ENCODE measurements around the gene CDK9.

Gene CDK9

DNA sequence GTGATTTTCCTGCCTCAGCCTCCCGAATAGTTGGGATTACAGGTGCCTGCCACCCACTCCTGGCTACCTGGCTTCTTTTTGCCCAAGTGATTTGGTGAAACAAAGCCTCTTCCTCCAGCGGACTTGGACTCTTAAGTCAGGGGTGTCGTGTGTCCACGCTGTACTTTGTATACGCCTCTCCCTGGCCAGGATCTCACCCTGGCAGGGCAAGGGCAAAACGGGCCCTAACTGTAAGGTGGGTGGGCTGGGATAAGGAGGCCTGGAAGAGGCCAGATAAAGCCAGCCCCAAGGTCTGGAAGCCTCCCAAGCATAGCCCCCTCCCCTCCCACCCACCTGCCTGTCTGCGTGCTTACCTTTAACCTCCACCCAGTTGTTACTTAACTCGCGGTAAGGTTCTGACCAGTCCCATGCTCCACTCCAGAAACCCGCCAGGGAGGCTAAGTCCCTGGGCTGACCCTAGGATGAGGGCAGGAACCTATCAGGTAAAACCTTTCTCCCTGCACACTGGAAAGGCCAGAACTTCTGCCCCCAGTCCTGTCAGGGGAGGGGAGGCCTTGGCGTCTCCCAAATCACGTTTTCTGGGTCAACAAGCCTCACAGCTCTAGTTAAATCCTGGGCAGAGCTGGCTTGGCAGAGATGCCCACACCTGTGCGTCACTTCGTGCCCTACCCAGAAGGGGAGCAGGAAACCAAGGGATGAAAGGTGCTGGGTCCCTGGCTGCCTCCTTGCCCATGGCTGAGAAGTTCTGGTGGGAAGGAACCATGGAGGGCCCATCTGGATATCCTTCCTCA lies 8.4 kb downstream of the CDK9 start:
- no peak for DNase-seq (ENCODE audit: low read depth)
- TF ChIP-seq, protein P1, sequence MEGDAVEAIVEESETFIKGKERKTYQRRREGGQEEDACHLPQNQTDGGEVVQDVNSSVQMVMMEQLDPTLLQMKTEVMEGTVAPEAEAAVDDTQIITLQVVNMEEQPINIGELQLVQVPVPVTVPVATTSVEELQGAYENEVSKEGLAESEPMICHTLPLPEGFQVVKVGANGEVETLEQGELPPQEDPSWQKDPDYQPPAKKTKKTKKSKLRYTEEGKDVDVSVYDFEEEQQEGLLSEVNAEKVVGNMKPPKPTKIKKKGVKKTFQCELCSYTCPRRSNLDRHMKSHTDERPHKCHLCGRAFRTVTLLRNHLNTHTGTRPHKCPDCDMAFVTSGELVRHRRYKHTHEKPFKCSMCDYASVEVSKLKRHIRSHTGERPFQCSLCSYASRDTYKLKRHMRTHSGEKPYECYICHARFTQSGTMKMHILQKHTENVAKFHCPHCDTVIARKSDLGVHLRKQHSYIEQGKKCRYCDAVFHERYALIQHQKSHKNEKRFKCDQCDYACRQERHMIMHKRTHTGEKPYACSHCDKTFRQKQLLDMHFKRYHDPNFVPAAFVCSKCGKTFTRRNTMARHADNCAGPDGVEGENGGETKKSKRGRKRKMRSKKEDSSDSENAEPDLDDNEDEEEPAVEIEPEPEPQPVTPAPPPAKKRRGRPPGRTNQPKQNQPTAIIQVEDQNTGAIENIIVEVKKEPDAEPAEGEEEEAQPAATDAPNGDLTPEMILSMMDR (conservative IDR thresholded peaks at IDR 0.05; ENCODE audit: low read depth, low read length): no peak
- no peak overlapping the region for H3K4me3 ChIP-seq (ENCODE audit: low read depth, low read length)

DNA sequence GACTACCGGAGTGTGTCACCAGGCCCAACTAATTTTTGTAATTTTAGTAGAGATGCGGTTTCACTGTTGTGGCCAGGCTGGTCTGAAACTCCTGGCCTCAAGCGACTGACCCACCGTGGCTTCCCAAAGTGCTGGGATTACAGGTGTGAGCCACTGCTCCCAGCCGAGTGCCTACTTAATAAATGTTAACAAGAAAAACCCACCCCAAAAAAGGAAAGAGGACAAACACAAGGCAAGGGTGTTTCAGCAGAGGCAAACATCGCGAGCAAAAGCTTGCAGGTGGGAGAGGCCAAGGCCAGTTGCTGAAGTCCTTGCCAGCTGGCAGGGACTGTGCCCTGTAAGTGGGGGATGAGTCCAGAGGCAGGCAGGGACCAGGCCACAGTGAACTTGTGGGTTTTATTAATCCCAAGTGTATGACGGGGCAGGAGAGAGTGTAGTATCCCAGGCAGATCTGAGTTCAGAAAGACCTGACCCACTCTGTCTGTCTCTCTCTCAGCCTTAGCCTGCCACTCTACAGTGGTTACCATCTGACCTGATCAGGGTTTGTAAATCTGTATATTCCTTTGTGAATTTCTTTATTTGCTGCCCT lies 10.5 kb downstream of the CDK9 start:
- H3K4me3 ChIP-seq (ENCODE audit: low read depth, low read length): no peak overlapping the region
- no peak for DNase-seq (ENCODE audit: low read depth)
- TF ChIP-seq, protein P1 (conservative IDR thresholded peaks at IDR 0.05; ENCODE audit: low read depth, low read length): no peak

DNA sequence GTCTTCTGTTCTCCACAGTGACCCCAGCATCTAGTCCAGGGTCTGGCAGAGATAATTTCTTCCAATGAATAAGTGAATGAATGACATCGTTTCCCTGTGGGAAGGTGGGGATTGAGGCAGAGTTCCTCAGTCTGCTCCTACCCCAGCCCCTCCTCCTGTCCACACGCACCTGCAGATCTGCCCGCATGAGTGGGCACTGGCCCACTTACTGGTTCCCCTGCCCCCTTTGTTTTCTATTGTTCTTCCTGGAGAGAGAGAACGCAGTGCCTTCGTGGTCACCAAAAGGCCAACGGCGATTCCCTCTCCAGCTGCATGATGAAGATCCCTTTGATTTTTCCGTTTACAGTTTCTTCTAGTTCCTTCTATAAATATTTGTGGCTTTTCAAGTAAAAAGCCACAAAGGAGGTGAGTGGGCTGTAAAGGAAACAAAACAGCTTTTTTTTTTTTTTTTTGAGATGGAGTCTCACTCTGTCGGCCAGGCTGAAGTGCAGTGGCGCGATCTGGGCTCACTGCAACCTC lies 11.1 kb downstream of the CDK9 start:
- H3K4me3 ChIP-seq (ENCODE audit: low read depth, low read length): no peak overlapping the region
- peak; percentile 28 for DNase-seq (ENCODE audit: low read depth)
- TF ChIP-seq, protein P1 (conservative IDR thresholded peaks at IDR 0.05; ENCODE audit: low read depth, low read length): no peak

DNA sequence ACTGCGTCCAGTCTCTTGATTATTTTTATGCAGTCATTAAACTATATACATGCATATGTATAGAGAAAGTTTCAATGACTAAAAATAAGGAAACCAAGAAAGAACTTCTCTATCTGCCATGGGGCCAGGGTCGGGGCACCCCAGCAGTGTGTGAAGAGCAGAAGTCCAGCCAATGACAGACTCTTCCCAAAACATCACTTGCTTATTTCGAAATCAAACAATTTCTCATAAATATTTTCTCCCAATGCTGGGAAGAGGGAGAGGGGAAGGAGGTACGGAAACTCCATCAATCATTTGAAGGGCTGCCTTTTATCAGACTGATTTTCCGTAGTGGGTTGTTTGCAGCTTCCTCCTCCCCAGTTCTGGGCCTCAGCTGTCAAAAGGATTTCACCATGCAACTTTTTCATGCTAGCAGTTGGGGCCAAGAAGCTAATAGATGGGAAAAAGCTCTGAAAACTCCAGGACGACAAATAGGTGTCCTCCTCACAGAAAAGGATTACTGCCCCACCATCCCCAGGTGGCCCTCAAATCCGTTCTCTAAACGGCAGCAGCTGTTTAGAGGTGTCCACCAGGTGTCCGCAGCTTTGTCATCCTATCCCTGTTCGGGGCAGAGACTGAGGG lies 16.2 kb downstream of the CDK9 start:
- peak overlapping the region; percentile 75 for H3K4me3 ChIP-seq (ENCODE audit: low read depth, low read length)
- TF ChIP-seq, protein P1 (conservative IDR thresholded peaks at IDR 0.05; ENCODE audit: low read depth, low read length): peak; percentile 25
- DNase-seq (ENCODE audit: low read depth): peak; percentile 44

DNA sequence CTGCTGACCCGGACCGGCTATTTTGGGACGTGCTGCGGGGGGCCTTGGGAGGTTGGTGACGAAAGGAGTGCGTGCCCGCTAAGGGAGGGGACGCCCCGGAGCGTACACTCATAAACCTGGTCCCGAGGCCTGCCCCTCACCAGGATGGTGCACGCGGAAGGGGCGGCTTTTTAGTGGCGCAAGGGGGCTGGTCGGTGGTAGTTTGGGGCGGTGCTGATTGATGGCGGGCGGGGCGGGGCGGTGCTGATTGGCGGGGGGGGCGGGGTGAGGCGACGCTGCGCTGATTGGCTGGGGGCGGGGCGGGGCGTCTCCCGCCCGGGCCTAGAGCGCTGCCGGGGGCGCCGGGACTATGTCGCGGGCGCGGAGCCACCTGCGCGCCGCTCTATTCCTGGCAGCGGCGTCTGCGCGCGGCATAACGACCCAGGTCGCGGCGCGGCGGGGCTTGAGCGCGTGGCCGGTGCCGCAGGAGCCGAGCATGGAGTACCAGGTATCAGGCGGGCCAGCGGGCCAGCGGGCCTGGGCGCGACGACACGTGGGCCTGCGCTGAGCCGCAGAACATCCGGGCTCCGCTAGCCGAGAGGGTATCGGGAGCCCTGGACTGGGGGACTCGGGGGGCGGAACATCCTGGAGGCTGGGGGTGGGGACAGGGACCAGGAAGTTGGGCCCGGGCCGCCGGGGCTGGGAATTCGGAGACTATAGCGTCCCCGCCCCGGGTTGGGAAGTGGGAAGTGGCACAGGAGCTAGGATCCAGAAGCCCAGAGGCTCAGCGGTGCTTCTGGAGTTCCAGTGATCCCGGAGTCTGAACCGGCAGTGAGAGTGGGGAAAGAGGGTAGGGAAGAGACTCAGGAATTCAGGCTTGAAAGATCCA lies 17.0 kb downstream of the CDK9 start, which contains the start of gene FPGS:
Gene FPGS, plus strand, starts transcription at position 307 of the 868 bp plus-strand sequence. Its CDS starts 43 bp downstream, at position 350.
- TF ChIP-seq, protein P1 (conservative IDR thresholded peaks at IDR 0.05; ENCODE audit: low read depth, low read length): no peak
- H3K4me3 ChIP-seq (ENCODE audit: low read depth, low read length): peak within 1 kb of the TSS; percentile 75
- DNase-seq (ENCODE audit: low read depth): peak; percentile 83
